Activated naive CD8-positive, alpha-beta T cell treated with anti-CD3 and anti-CD28 coated beads for 36 hours (primary cell): ENCODE measurements around the gene ZNF598. TPM values are rescaled to one million over a fixed set of nuclear protein-coding genes. Genes with fewer than 3 reads are reported as not detected.
A peak's percentile ranks its signal among the peaks of the same experiment; 100 is the strongest.

Source experiments
- DNase-seq: peaks from one replicate; pipeline ENCODE4 v3.0.0; 2021
- H3K27ac Mint-ChIP-seq: one replicate; pipeline ENCODE4 v1.8.0; 2022; ENCODE audit warnings: mild to moderate bottlenecking, moderate library complexity, mixed read lengths
- H3K27me3 Mint-ChIP-seq: one replicate; pipeline ENCODE4 v1.8.0; 2022; ENCODE audit warnings: mild to moderate bottlenecking, mixed read lengths
- H3K36me3 Mint-ChIP-seq: one replicate; pipeline ENCODE4 v1.8.0; 2021; ENCODE audit warnings: mild to moderate bottlenecking, mixed read lengths
- H3K4me1 Mint-ChIP-seq: one replicate; pipeline ENCODE4 v1.8.0; 2021; ENCODE audit warnings: mixed read lengths
- H3K4me3 Mint-ChIP-seq: one replicate; pipeline ENCODE4 v1.8.0; 2022; ENCODE audit warnings: mild to moderate bottlenecking, moderate library complexity, mixed read lengths
- H3K9me3 Mint-ChIP-seq: one replicate; pipeline ENCODE4 v1.8.0; 2022; ENCODE audit warnings: mixed read lengths
- total RNA-seq, 2 experiments: library from RNA; stranded (reverse); gene quantifications; one replicate each; pipeline ENCODE4 v1.2.3, GENCODE V29; 2021

Gene ZNF598
- 10 to 100 TPM; 98.3 to 99.8 TPM for total RNA-seq

- H3K27ac Mint-ChIP-seq, result peak within 1 kb of the TSS; percentile 93
- peaks cover 24% of the 10 kb centered on the region for H3K4me1 Mint-ChIP-seq
- peak; percentile 88 for DNase-seq
- H3K9me3 Mint-ChIP-seq, result no peaks in the 10 kb centered on the region
- H3K36me3 Mint-ChIP-seq, result peaks cover 34% of the 10 kb centered on the region
- H3K4me3 Mint-ChIP-seq, result peak within 1 kb of the TSS; percentile 94
- no peaks in the 10 kb centered on the region for H3K27me3 Mint-ChIP-seq
Observed at GRCh38 chr16:2009791-2010510, at the start of gene ZNF598. Gene ZNF598, minus strand, starts transcription at chr16:2009821.

GRCh38 chr16:2058872-2059271, 49.3 kb upstream of the ZNF598 start:
- no peak for DNase-seq
- Mint-ChIP-seq H3K9me3 (no peaks in the 10 kb centered on the region), H3K4me3 (no peak overlapping the region), H3K27ac (no peak overlapping the region), H3K4me1 (no peaks in the 10 kb centered on the region), H3K36me3 (no peaks in the 10 kb centered on the region), H3K27me3 (no peaks in the 10 kb centered on the region)

DNA sequence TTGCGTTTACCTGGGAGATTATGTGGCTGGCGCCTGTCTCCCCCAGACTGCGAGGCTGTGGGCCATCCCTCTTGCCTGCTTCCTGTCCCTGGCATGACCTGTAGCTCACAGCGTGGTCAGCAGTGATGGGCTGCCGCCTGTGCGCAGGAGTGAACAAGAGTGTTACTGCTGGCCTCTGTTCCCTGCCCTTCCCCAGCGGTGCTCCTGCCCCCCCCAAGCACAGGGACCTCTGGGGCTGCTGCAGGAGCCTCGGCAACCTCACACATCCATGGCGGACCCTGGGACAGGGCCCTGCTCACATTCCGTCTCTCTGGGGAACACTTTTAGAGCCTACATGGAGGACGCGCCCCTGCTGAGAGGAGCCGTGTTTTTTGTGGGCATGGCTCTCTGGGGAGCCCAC, 48.8 kb upstream of the ZNF598 start:
- Mint-ChIP-seq H3K27me3 (no peaks in the 10 kb centered on the region), H3K9me3 (no peaks in the 10 kb centered on the region), H3K36me3 (no peaks in the 10 kb centered on the region), H3K27ac (no peak overlapping the region), H3K4me1 (no peaks in the 10 kb centered on the region), H3K4me3 (no peak overlapping the region)
- no peak for DNase-seq

DNA sequence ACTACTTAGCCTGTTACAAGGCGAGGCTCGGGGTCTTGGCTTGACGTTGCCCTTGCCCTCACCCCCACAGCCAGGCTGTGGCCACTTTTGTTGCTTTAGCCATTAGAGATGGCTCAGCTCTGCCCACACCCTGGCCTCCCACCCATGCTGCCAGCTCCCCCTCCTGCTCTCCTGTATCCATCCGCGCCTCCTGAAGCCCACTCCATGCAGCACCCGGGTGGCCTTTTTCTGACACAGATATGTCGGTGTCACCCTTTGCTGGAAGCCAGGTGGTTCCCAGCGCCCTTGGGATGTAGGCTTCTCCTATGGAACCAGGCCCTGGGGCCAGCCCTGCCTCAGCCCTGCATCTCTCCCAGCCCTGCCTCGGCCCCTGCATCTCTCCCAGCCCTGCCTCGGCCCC, 47.8 kb upstream of the ZNF598 start:
- no peaks in the 10 kb centered on the region for H3K36me3 Mint-ChIP-seq

DNA sequence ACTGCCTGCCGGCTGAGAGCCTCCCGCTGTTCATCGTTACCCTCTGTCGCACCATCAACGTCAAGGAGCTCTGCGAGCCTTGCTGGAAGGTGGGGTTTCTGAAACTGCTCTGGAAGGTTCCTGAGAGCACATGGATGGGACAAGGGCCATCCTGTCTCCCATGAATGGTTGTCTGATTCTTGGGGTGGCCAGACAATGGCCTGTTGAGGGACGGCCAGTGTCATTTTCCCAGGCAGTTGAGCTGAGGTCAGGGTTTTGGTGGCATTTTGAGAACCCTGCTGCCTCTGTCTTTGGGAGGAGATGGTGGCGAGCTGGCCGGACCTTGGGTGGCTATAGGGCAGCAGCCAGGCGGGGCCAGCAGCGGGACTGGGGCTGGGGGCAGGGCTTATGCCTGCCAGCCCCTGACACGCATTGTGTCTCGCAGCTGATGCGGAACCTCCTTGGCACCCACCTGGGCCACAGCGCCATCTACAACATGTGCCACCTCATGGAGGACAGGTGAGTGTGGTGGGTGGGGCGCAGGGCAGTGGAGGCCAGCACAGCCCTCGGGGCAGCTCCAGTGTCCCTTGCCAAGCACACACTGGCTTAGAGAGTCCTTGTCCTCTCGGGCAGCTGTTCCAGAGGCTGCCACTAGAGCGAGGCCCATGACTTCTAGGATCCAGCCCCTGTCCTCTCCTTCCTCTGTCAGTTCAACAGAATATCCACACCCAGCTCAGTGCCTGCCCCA, 47.2 kb upstream of the ZNF598 start:
- H3K36me3 Mint-ChIP-seq, result no peaks in the 10 kb centered on the region
- DNase-seq, result no peak
- no peaks in the 10 kb centered on the region for H3K9me3 Mint-ChIP-seq
- H3K27ac Mint-ChIP-seq, result no peak overlapping the region
- H3K27me3 Mint-ChIP-seq, result no peaks in the 10 kb centered on the region
- no peaks in the 10 kb centered on the region for H3K4me1 Mint-ChIP-seq
- H3K4me3 Mint-ChIP-seq, result no peak overlapping the region

More for the DNA sequence above, 47.8 kb upstream of the ZNF598 start:
- H3K27me3 Mint-ChIP-seq, result no peaks in the 10 kb centered on the region
- no peak overlapping the region for H3K4me3 Mint-ChIP-seq
- no peaks in the 10 kb centered on the region for H3K9me3 Mint-ChIP-seq
- H3K4me1 Mint-ChIP-seq, result no peaks in the 10 kb centered on the region
- no peak for DNase-seq
- H3K27ac Mint-ChIP-seq, result no peak overlapping the region

DNA sequence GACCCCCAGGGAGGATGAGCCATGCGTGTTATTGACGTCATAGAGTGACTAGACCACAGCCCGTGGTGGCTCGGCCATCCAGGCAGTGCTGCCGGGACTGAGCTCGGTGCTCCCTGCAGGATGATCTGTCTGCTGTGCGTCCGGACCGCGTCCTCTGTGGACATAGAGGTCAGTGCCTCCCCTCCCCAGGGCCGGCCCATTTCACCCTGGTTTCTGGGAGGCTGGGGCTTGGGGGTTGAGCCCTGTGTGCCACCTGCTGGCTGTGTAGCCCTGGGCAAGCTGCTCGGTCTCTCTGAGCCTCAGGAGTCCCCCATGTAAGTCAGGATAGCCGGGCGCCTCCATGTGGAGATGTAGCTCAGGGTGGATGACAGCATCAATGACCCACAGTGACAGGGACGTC, 46.5 kb upstream of the ZNF598 start:
- H3K27me3 Mint-ChIP-seq, result no peaks in the 10 kb centered on the region
- H3K4me3 Mint-ChIP-seq, result no peak overlapping the region
- no peaks in the 10 kb centered on the region for H3K4me1 Mint-ChIP-seq
- peaks cover 2% of the 10 kb centered on the region for H3K36me3 Mint-ChIP-seq
- H3K27ac Mint-ChIP-seq, result no peak overlapping the region
- DNase-seq, result no peak
- no peaks in the 10 kb centered on the region for H3K9me3 Mint-ChIP-seq

DNA sequence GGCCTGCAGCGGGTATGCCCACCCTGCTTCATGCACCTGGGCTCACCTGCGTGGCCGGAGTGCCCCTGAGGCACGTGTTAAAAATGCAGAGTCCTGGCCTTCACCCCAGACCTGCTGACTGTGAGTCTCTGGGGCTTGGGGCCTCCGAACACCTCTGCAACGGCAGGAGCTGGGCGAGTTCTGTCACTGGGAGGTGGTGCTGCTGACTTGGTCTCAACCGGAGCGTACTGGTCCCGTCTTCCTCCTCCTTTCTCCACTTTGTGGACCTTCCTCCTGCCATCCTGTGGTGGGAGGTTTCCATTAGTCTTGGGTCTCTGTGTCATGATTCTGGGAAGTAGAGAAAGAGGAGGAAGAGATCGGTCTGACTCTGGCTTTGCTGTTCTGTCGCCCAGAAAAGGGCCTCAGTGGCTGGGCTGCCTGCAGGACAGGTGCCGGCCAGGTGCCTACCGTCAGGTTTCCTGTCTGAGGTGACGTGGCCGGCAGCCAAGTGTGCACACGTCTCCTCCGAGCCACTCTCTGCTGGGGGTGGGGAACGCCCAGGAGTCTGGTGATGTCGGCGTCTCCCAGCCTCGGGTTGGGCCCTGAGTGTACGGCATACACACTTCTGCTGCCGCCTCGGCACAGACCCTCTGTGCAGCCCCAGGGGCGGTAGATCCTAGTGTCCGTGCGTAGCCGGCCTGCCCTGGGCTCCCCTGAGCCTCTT, 45.1 kb upstream of the ZNF598 start:
- Mint-ChIP-seq H3K27ac (no peak overlapping the region), H3K36me3 (peaks cover 2% of the 10 kb centered on the region), H3K4me3 (no peak overlapping the region), H3K9me3 (no peaks in the 10 kb centered on the region), H3K4me1 (no peaks in the 10 kb centered on the region), H3K27me3 (no peaks in the 10 kb centered on the region)
- DNase-seq, result no peak

DNA sequence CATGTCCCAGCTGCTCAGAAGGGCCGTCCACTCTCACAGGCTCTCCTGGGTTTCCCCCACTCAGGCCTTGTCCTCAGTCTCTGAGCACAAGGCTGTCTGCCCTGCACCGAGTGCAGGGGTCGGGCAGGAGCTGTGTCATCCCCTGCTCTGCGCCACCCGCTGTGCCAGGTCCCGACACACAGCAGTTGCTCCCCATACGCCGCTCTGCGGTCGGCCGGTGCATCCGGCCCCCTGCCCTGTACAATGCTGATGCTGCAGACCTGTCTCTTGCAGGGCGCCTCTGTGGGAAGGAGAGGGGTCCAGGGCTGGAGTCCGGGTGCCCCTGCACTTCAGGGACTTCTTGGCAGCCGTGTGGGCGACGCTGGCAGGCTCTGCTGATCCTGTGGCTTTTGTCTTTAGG, 44.3 kb upstream of the ZNF598 start:
- H3K4me1 Mint-ChIP-seq, result peaks cover 4% of the 10 kb centered on the region
- H3K4me3 Mint-ChIP-seq, result no peak overlapping the region
- no peaks in the 10 kb centered on the region for H3K27me3 Mint-ChIP-seq

DNA sequence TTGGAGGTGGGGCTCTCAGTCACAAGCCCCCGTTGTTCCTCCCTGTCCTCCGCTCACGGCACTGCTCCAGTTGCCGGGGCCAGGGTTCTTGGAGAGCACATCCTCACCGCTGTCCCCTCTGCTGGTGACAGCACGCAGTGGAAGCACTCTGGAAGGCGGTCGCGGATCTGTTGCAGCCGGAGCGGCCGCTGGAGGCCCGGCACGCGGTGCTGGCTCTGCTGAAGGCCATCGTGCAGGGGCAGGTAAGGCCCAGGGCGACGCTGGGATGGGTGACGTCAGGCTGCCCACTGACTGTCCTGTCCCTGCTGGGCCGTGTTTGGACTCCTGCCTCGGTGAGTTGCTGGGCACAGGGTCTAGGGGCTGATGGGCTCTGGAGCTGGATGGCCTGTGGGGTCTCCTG, 43.6 kb upstream of the ZNF598 start:
- Mint-ChIP-seq H3K36me3 (peaks cover 2% of the 10 kb centered on the region), H3K27ac (no peak overlapping the region), H3K27me3 (no peaks in the 10 kb centered on the region), H3K9me3 (no peaks in the 10 kb centered on the region), H3K4me3 (no peak overlapping the region), H3K4me1 (peaks cover 9% of the 10 kb centered on the region)
- no peak for DNase-seq

More for the DNA sequence above, 44.3 kb upstream of the ZNF598 start:
- H3K27ac Mint-ChIP-seq, result no peak overlapping the region
- no peaks in the 10 kb centered on the region for H3K9me3 Mint-ChIP-seq
- DNase-seq, result no peak
- peaks cover 2% of the 10 kb centered on the region for H3K36me3 Mint-ChIP-seq

- Mint-ChIP-seq H3K36me3 (peaks cover 2% of the 10 kb centered on the region), H3K4me3 (peak overlapping the region; percentile 94), H3K9me3 (no peaks in the 10 kb centered on the region), H3K4me1 (peaks cover 16% of the 10 kb centered on the region), H3K27me3 (no peaks in the 10 kb centered on the region), H3K27ac (peak overlapping the region; percentile 56)
- DNase-seq, result peak; percentile 22
Observed at GRCh38 chr16:2048116-2048543, 38.5 kb upstream of the ZNF598 start.

DNA sequence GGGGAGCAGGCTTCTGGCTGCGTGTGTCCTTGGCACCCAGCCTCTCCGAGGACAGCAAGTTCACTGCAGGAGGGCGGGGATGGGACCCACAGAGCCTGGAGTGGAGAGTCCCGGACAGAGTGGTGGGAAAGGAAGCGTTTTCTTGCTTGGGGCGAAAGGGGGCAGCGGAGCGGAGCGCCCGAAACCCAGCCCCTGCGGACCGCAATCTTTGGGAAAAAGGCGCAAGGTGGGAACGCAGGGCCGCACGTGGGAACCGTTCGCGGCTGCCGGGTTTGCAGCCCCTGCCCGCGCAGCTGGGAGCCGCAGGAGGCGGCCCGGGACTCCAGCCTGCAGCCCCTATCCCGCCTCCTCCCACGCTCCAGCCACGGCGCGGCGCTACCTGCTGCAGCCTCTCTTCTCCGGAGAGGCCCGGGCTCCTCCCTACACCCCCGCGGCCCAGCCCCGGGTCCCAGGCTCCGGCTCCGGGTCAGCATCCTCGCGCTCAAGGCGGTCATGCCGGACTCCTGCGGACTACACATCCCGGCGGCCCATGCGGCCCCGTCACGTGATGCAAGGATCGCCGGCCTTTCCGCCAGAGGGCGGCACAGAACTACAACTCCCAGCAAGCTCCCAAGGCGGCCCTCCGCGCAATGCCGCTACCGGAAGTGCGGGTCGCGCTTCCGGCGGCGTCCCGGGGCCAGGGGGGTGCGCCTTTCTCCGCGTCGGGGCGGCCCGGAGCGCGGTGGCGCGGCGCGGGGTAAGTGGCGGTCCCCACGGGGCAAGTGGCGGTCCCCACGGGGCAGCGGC, 37.9 kb upstream of the ZNF598 start, which contains the start of the genes NTHL1 and TSC2:
Gene NTHL1 (minus strand): TSS at position 505 of the 786 bp plus-strand sequence. CDS start 11 bp downstream, at position 494.
Gene TSC2 (plus strand): TSS at position 656 of the 786 bp plus-strand sequence. CDS start 631 bp downstream, outside the sequence.
- H3K4me3 Mint-ChIP-seq, result peak within 1 kb of the TSS; percentile 94
- H3K9me3 Mint-ChIP-seq, result no peaks in the 10 kb centered on the region
- H3K27me3 Mint-ChIP-seq, result no peaks in the 10 kb centered on the region
- peak within 1 kb of the TSS; percentile 75 for H3K27ac Mint-ChIP-seq
- peak; percentile 97 for DNase-seq
- peaks cover 16% of the 10 kb centered on the region for H3K4me1 Mint-ChIP-seq
- H3K36me3 Mint-ChIP-seq, result peaks cover 2% of the 10 kb centered on the region

GRCh38 chr16:2046893-2047329, 37.3 kb upstream of the ZNF598 start:
- no peak for DNase-seq
- H3K27me3 Mint-ChIP-seq, result no peaks in the 10 kb centered on the region
- peaks cover 2% of the 10 kb centered on the region for H3K36me3 Mint-ChIP-seq
- no peaks in the 10 kb centered on the region for H3K9me3 Mint-ChIP-seq
- peak overlapping the region; percentile 75 for H3K27ac Mint-ChIP-seq
- H3K4me1 Mint-ChIP-seq, result peaks cover 16% of the 10 kb centered on the region
- peak overlapping the region; percentile 94 for H3K4me3 Mint-ChIP-seq

DNA sequence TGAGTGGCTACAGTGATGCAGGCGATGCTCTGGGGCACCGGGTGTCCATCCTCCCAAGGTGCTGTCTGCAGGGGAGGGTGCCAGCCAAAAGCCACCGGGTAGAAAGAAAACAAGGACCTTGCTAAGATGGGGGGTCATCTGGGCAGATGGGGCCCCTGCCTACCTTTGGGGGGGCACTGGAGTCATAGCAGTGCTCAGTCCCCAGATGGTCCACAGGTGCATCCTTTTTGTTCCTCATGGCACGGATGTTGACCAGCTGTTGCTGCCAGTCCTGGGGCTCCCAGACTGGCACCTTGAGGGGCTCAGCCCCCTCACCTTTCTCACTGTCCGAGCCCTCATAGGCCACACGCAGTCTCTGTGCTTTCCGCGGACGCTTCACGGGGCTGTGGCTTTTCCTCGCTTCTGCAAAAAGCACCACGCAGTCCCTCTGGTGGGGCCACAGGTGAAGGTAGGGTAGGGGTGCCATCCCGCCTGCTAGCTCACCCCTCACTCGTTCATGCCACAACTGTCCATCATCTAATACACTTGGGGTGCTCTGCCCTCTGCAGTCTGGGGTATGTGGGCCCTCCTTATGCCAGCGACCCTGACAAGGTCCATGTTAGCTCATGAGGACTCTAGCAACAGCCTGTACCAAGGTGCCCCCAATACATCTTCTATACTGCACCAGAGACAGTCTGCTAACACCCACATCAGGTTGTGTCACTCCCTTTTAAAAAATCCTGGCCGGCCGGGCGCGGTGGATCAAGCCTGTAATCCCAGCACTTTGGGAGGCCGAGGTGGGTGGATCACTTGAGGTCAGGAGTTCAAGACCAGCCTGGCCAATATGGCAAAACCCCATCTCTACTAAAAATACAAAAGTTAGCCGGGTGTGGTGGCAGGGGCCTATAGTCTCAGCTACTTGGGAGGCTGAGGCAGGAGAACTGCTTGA, 36.6 kb upstream of the ZNF598 start:
- Mint-ChIP-seq H3K27me3 (no peaks in the 10 kb centered on the region), H3K4me1 (peaks cover 16% of the 10 kb centered on the region), H3K27ac (no peak overlapping the region), H3K36me3 (peaks cover under 1% of the 10 kb centered on the region), H3K4me3 (peak overlapping the region; percentile 94), H3K9me3 (no peaks in the 10 kb centered on the region)
- DNase-seq, result no peak
